H9 (cell line): ENCODE results near the gene VCAN. TPM values are rescaled to one million over a fixed set of nuclear protein-coding genes. Genes with fewer than 3 reads are reported as not detected.

Experiments used
- DNase-seq: peaks from one replicate; pipeline ENCODE4 v3.0.0-alpha.2; 2017
- H2AFZ ChIP-seq: one replicate; pipeline ENCODE4 v1.6.1; 2013; ENCODE audit warnings: mild to moderate bottlenecking, low read length, control low read depth, moderate library complexity
- H2AK5ac ChIP-seq: 2 replicates; pipeline ENCODE4 v1.6.1; 2013; ENCODE audit warnings: low read length, control low read depth, mixed read lengths; ENCODE audit not compliant: insufficient read length
- H2BK120ac ChIP-seq: one replicate; pipeline ENCODE4 v1.6.1; 2013; ENCODE audit warnings: low read depth, mild to moderate bottlenecking, low read length, control low read depth, inconsistent platforms; ENCODE audit not compliant: poor library complexity, severe bottlenecking
- H2BK12ac ChIP-seq: 2 replicates; pipeline ENCODE4 v1.6.1; 2013; ENCODE audit warnings: low read length, control low read depth, mixed read lengths, low read depth; ENCODE audit not compliant: insufficient read length
- H2BK15ac ChIP-seq: 2 replicates; pipeline ENCODE4 v1.6.1; 2013; ENCODE audit warnings: low read depth, low read length, control low read depth
- H2BK20ac ChIP-seq: one replicate; pipeline ENCODE4 v1.6.1; 2013; ENCODE audit warnings: low read depth, mild to moderate bottlenecking, low read length, control low read depth, inconsistent platforms; ENCODE audit not compliant: poor library complexity, severe bottlenecking
- H2BK5ac ChIP-seq: 2 replicates; pipeline ENCODE4 v1.6.1; 2013; ENCODE audit warnings: low read length, control low read depth, mixed read lengths; ENCODE audit not compliant: insufficient read length
- H3K14ac ChIP-seq: 2 replicates; pipeline ENCODE4 v1.6.1; 2013; ENCODE audit warnings: low read length, control low read depth; ENCODE audit not compliant: insufficient read depth
- H3K18ac ChIP-seq: 2 replicates; pipeline ENCODE4 v1.6.1; 2013; ENCODE audit warnings: low read depth, mild to moderate bottlenecking, mixed read lengths, low read length, control low read depth; ENCODE audit not compliant: insufficient read length
- H3K23ac ChIP-seq: 2 replicates; pipeline ENCODE4 v1.6.1; 2013; ENCODE audit warnings: low read length, control low read depth, mixed read lengths, low read depth; ENCODE audit not compliant: insufficient read length
- H3K23me2 ChIP-seq: 2 replicates; pipeline ENCODE4 v1.6.1; 2013; ENCODE audit warnings: low read depth, mild to moderate bottlenecking, mixed read lengths, low read length, control low read depth; ENCODE audit not compliant: insufficient read length, poor library complexity, severe bottlenecking
- H3K27ac ChIP-seq: 2 replicates; pipeline ENCODE4 v1.5.1; 2013; ENCODE audit warnings: low read length, control low read depth, mixed read lengths, low read depth; ENCODE audit not compliant: insufficient read length
- H3K27me3 ChIP-seq: 2 replicates; pipeline ENCODE4 v1.6.1; 2013; ENCODE audit warnings: low read length, control low read depth, inconsistent platforms; ENCODE audit not compliant: insufficient read depth
- H3K4ac ChIP-seq: 2 replicates; pipeline ENCODE4 v1.6.1; 2013; ENCODE audit warnings: low read depth, mild to moderate bottlenecking, control low read depth, inconsistent platforms, low read length, moderate library complexity
- H3K4me1 ChIP-seq: 2 replicates; pipeline ENCODE4 v1.6.1; 2013; ENCODE audit warnings: low read length, control low read depth, inconsistent platforms; ENCODE audit not compliant: insufficient read depth
- H3K4me2 ChIP-seq: 2 replicates; pipeline ENCODE4 v1.6.1; 2013; ENCODE audit warnings: low read length, control low read depth, mixed read lengths; ENCODE audit not compliant: insufficient read length, insufficient read depth
- H3K56ac ChIP-seq: 2 replicates; pipeline ENCODE4 v1.6.1; 2013; ENCODE audit warnings: low read depth, mild to moderate bottlenecking, mixed read lengths, low read length, control low read depth; ENCODE audit not compliant: insufficient read length
- H3K79me1 ChIP-seq: 2 replicates; pipeline ENCODE4 v1.6.1; 2013; ENCODE audit warnings: low read depth, mild to moderate bottlenecking, moderate library complexity, low read length, control low read depth, inconsistent platforms; ENCODE audit not compliant: insufficient read depth, poor library complexity, severe bottlenecking
- H3K79me2 ChIP-seq: 2 replicates; pipeline ENCODE4 v1.6.1; 2013; ENCODE audit warnings: low read length, control low read depth, inconsistent platforms; ENCODE audit not compliant: insufficient read depth
- H3K9ac ChIP-seq: 2 replicates; pipeline ENCODE4 v1.6.1; 2013; ENCODE audit warnings: low read length, control low read depth, mixed read lengths; ENCODE audit not compliant: insufficient read length; ENCODE audit errors: extremely low read depth
- H3K9me3 ChIP-seq: one replicate; pipeline ENCODE4 v1.6.1; 2013; ENCODE audit warnings: low read depth, low read length, inconsistent platforms; ENCODE audit not compliant: control insufficient read depth
- H3T11ph ChIP-seq: one replicate; pipeline ENCODE4 v1.6.1; 2013; ENCODE audit warnings: mild to moderate bottlenecking, low read length, control low read depth, inconsistent platforms
- H4K20me1 ChIP-seq: one replicate; pipeline ENCODE4 v1.6.1; 2013; ENCODE audit not compliant: control insufficient read depth, insufficient read length, insufficient read depth
- H4K5ac ChIP-seq: 2 replicates; pipeline ENCODE4 v1.6.1; 2013; ENCODE audit warnings: low read depth, mild to moderate bottlenecking, mixed read lengths, low read length, control low read depth; ENCODE audit not compliant: insufficient read length
- H4K8ac ChIP-seq: replicated peaks from 2 replicates; pipeline ENCODE4 v1.6.1; 2013; ENCODE audit warnings: low read length, control low read depth, mixed read lengths, low read depth; ENCODE audit not compliant: insufficient read length
- H4K91ac ChIP-seq: 2 replicates; pipeline ENCODE4 v1.6.1; 2013; ENCODE audit warnings: low read depth, mild to moderate bottlenecking, moderate library complexity, mixed read lengths, low read length, control low read depth; ENCODE audit not compliant: insufficient read length
- H3K27ac Mint-ChIP-seq, 3 experiments: 2 replicates in 2 of 3; 3 replicates in 1 of 3; pipeline ENCODE4 v1.8.0; 2020 to 2021; ENCODE audit warnings: mixed read lengths in 3 of 3, mild to moderate bottlenecking in 1 of 3, moderate library complexity in 1 of 3
- H3K27me3 Mint-ChIP-seq: 2 replicates; pipeline ENCODE4 v1.8.0; 2021; ENCODE audit warnings: low read depth, mild to moderate bottlenecking, moderate library complexity, mixed read lengths
- H3K36me3 Mint-ChIP-seq, 3 experiments: 2 replicates in 2 of 3; 3 replicates in 1 of 3; pipeline ENCODE4 v1.8.0; 2020 to 2021; ENCODE audit warnings: low read depth in 3 of 3, mixed read lengths in 3 of 3; ENCODE audit not compliant: insufficient read depth in 1 of 3
- H3K4me1 Mint-ChIP-seq, 2 experiments: 2 replicates each; pipeline ENCODE4 v1.8.0; 2020; ENCODE audit warnings: mixed read lengths in 2 of 2
- H3K4me3 Mint-ChIP-seq, 2 experiments: 2 replicates in 1 of 2; 3 replicates in 1 of 2; pipeline ENCODE4 v1.8.0; 2020 to 2021; ENCODE audit warnings: mild to moderate bottlenecking in 2 of 2, mixed read lengths in 2 of 2, moderate library complexity in 1 of 2
- H3K9me3 Mint-ChIP-seq, 2 experiments: 2 replicates in 1 of 2; 3 replicates in 1 of 2; pipeline ENCODE4 v1.8.0; 2020; ENCODE audit warnings: mild to moderate bottlenecking in 2 of 2, mixed read lengths in 2 of 2, moderate library complexity in 1 of 2
- CTCF ChIP-seq: fragments of 200-600 bp; sonication (generic); conservative IDR thresholded peaks from 3 replicates; pipeline ENCODE4 v1.8.0; 2021; ENCODE audit warnings: antibody characterized with exemption, mild to moderate bottlenecking
- total RNA-seq: library from RNA; stranded (reverse); gene quantifications from 2 replicates; pipeline ENCODE4 v1.2.1, GENCODE V29; 2021

VCAN gene
- total RNA-seq, 1 experiment from 2014 or later, result 278 TPM

DNA sequence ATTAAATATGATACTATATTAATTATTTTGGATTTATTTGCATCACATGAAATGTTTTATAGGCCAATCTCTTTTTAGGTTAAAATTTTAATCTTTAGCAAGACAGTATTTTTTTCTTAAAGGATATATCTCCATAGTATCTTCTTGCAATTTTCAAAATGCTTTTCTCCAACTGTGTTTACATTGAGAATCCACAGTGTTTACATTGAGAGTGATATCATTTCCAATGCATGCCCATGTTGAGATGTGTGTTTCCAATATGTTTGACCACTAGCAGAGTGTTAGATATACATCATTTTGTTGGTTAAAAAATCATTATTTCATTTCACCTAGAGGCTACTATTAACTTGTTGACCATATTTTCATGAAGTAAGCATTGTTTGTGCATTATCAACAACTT lies 17.3 kb downstream of the VCAN start:
- Histone ChIP-seq H2BK20ac (no peak overlapping the region), H2BK12ac (no peak overlapping the region), H3K14ac (no peak overlapping the region), H3K9me3 (no peaks in the 10 kb centered on the region), H3K27me3 (no peaks in the 10 kb centered on the region), H2AFZ (no peak overlapping the region), H3K4ac (no peak overlapping the region), H2BK15ac (no peak overlapping the region), H4K20me1 (no peaks in the 10 kb centered on the region), H3K23me2 (no peaks in the 10 kb centered on the region), H4K8ac (no peak overlapping the region), H3K18ac (no peak overlapping the region), H2AK5ac (no peak overlapping the region), H2BK5ac (no peak overlapping the region), H3K9ac (no peak overlapping the region), H2BK120ac (no peak overlapping the region), H3K23ac (no peak overlapping the region), H4K91ac (no peak overlapping the region), H4K5ac (no peak overlapping the region), H3K79me1 (no peaks in the 10 kb centered on the region), H3T11ph (no peak overlapping the region), H3K27ac (no peak overlapping the region), H3K4me2 (no peak overlapping the region), H3K4me1 (peaks cover 8% of the 10 kb centered on the region; the same call in 1 of the 2 replicates), H3K79me2 (peaks cover 4% of the 10 kb centered on the region; the same call in 1 of the 2 replicates), H3K56ac (no peak overlapping the region)
- Mint-ChIP-seq H3K27me3 (no peaks in the 10 kb centered on the region), H3K36me3 (peaks cover 35 to 80% (median 37%) of the 10 kb centered on the region in 3 experiments), H3K4me1 (peaks cover 38 to 48% of the 10 kb centered on the region in 2 experiments), H3K4me3 (no peak overlapping the region), H3K27ac (no peak overlapping the region), H3K9me3 (no peaks in the 10 kb centered on the region)
- no peak for TF ChIP-seq CTCF
- no peak for DNase-seq
